ENCODE data around the gene CLEC5A.
"Not testable (repeated sequence)": the region's sequence is repeated elsewhere in the genome, so short reads cannot be mapped to it uniquely, and the experiment has no call there.

CLEC5A gene

DNA sequence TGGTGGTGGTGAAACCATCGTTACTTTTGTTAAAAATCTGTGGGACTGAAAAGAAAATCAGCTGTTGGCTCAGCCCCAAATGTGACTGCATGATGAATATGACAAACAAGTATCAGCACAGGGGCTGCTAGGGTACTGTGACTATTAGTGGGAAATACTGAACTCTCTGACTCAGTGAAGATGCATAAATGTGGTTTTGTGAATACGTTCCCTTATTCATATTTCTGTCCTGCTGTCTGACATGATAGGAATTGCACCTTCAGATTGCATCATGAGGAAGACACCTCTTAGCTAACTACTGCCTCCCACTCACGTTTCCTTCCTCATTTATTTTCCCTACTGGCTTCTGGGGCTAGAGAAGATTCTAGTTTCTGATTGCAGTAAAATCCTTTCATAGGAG lies 1.4 kb downstream of the CLEC5A start:
- DNase-seq, result no peak

DNA sequence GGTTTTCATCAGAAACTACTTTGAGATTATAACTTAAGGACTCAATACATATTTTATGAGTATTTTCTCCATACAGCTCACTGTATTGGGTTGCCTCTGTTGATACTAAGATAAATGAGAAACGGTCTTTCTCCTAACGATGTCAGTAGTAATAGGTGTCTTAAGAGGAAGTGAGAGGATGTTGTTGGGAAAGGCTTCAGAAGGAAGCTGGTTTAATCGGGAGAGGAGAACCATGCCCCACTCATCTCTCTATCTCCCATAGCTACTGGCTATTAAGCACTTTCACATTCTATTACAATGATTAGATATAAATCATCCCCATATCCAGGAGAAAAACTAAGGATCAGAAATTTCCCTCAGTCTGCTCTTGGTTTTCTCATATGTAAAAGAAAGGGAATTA lies 2.0 kb downstream of the CLEC5A start:
- no peak for DNase-seq

DNA sequence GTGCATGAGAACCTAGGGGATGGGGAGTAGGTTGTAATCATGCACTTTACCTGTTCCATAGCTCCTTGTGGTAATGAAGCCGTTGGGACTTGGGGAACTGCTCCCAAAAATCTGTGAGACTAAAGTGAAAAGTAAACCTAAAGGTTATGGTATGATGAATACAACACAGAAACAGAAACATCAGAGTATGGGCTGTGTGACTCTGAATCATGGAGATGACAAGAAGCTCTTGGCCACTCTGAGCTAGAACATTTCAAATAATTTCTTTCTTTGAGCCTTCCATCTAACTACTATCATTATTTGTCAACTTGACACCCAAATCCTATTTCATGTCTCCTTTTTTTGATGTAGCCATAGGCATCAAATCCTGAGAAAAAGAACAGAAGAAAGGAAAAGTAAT lies 2.9 kb downstream of the CLEC5A start:
- no peak for DNase-seq

DNA sequence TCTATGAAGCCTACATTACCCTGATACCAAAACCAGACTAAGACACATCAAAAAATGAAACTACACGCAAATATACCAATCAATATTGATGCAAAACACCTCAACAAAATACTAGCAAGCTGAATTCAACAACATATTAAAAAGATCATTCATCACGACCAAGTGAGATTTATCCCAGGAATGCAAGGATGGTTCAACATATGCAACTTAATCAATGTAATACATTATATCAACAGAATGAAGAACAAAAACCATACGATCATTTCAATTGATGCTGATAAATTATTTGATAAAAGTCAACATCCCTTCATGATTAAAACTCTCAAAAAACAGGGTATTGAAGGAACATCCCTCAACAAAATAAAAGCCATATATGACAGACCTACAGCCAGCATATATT lies 5.7 kb downstream of the CLEC5A start:
- DNase-seq, result no peak

DNA sequence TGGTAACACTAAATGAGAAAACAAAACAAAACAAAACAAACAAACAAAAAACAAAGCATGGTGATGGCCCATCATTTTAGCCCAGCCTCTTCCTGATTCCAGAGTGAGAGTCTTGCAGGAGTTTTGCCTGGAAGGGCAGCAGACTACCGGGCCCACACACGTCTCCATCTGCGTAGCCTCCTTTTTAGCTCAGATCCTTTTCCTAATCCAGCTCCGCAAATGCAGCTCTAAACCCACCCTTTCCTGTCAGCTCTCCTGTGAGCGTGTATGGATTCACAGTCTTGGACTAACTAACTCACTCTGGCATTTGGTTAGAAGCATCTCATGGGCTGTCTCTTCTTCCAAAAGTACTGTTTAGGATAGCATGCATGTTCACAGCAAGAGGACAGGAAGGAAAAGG lies 16.6 kb downstream of the CLEC5A start:
- no peak for DNase-seq

DNA sequence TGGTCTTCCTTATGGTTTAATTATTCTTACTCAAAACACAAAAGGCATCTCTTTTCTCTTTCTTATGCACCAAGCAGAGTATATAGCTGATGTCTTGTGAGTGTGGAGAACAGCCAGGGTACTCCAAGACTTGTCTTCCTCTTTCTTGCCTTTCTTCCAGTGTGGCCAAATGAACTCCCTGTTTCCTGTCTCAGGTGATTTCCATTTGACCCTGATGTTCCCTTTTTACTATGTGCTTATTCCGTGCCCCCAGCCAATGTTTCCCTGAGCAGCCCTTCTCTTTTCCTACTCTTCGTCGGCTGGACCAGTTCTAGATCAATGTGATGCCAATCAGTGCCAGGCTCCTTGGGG lies 18.0 kb downstream of the CLEC5A start:
- DNase-seq, result no peak

DNA sequence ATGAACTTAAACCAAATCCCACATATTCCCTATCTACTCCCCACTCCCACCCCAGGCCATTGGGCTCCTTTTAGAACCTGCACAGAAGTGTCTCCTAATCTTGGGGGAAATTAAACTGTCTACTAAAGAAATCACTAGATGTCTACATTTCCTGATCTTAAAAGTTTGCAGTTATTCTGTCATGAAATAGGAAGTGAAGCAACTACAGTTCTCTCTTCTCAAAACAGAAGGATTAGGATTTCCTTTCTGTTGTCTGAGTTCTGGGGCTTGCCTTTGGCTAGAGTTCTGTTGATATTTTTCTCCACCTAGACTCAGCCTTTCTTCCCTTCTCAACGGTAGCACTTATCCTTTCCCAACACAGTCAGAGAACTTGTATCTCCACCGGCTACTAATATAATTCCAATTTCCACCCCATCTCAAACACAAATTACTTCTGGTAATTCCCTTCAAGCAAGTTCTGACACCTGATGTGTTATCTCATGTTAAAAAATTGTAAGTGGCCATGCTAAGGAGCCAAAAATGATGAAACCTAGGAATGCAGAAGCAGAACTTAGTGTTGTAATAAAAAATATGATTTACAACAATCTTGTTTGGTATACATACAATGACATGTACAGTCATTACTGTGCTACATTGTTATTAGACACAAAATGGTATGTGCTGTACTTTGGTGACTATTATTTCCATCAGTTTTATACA lies 18.5 kb downstream of the CLEC5A start:
- no peak for DNase-seq

DNA sequence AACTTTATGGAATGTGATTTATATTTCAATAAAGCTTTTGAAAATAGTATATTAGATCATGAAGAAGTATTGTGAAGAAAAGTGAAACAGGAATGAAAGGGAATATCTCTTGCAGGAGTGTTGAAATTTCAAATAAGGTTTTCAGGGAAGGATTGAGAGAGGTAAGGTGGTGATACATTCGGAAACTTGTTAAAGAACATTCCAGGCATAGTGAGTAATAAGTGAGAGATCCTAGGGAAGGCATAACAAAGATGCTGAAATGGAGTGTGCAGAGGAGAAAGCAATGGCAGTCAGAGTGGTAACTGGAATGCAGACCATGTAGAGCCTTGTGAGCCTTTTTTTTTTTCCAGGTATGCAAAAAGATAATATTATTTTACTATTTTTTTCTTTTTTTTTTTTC lies 26.5 kb downstream of the CLEC5A start:
- DNase-seq, result no peak

DNA sequence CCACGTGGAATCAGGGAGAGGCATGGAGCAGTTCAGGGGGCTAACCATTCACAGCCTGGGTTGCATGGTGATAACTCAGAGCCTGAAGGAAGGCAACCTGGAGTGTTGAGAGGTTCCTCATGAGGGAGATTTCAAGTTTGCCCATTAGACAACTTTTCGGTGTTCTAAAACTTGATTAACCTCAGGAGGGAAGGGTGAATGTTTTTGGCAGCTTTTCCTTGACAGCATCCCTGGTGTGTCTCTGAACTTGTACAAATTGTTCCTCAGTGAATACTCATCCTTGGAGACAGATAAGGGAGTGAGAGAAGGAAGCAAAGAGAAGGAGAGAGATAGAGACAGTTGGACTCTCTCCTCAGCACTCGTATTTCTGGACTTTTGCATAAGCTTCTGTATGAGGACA lies 30.7 kb downstream of the CLEC5A start, which contains the start of gene OR9A4:
OR9A4 (plus strand) TSS at position 301 of the 400 bp plus-strand sequence. CDS start 2,477 bp downstream, outside the sequence.
- DNase-seq, result no peak

DNA sequence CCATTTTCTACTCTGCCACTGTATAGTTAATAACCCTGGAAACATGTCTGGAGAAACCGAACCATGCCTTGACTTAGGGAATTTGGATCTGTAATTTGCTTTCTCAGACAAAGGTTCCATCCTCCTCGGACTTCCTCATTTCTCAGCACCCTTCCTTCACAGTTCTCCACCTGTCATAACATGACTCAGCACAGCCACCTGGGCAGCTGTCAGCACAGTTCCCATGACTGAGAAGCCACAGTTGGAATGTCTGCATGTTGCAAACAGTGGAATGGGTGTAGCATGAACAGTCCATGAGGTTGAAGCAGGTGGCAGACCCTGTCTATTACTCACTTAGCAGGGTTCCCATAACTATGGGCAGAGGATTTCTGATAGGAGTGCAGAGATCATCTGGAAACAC lies 31.2 kb downstream of the CLEC5A start:
- no peak for DNase-seq

DNA sequence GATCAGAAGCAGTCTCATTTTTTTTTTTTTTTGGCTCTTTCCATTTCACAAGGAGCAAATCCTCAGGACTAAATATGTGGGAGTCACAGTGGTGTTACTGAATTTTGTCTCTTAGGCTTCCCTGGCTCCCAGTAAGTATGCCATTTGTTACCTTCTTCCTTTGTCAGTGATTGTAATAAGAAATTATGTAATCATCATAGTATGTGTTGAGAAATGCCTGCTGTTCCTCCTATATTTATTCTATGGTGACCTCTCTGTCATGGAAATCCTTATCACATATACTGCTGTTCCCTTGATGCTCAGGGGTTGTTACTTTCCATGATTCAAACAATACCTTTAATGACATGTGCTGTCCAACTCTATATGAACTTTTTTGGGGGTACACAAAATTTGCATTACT lies 35.4 kb downstream of the CLEC5A start:
- no peak for DNase-seq

DNA sequence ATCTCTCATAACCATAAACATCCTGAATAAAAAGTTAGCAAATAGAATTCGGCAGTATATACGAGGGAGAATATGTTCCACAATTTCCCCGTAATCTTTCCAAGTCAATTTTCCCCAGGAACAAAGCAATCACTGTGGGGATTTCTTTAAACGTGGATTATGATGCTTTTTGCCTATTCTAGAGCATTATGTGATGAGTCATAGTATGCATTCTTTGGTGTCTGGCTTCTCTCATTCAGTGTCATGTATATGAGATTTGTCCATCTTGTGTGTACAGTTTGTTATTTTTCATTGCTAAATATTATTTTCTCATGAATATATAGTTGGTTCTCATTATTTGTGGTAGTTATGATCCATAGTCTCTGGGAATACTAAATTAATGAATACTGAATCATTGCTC lies 40.5 kb downstream of the CLEC5A start:
- DNase-seq, result no peak

DNA sequence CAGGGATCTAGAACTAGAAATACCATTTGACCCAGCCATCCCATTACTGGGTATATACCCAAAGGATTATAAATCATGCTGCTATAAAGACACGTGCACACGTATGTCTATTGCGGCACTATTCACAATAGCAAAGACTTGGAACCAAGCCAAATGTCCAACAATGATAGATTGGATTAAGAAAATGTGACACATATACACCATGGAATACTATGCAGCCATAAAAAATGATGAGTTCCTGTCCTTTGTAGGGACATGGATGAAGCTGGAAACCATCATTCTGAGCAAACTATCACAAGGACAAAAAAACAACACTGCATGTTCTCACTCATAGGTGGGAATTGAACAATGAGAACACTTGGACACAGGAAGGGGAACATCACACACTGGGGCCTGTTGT lies 47.4 kb downstream of the CLEC5A start:
- not testable (repeated sequence) for DNase-seq

DNA sequence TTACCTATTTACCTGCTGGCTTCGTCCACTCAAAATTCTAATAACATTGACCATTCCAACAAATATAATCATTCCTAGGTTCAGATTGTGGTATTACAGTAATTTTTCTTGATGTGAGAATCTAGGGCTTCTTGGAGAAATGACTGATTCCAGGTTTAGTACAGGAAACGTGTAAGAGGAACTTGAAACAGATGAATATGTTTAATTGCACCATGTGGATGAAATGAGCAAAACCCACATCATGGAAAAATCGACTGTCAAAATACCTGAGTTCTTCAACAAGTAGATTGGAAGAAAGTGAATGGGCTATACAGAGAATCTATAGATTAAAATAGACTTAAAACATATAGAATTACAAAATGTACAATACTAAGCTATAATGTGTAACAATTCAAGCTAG lies 55.4 kb downstream of the CLEC5A start:
- no peak for DNase-seq

DNA sequence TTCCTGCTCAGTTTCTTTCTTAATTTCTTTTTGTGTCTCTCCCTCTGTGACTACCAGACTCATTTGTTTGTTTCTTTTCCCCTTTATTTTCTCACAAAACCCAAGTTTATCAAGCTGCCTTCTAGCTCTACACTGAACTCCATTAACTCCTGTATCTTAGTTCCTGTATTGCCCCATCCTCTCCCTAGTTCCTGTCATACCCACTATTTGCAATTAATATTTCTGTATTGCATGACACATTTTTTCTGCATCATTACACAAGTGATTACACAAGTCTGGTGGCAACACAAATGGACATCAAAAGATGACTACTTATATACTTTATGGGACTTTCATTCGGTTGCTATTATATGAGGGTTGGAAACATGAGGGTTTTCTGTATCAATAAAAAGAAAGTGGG lies 57.5 kb downstream of the CLEC5A start:
- no peak for DNase-seq

DNA sequence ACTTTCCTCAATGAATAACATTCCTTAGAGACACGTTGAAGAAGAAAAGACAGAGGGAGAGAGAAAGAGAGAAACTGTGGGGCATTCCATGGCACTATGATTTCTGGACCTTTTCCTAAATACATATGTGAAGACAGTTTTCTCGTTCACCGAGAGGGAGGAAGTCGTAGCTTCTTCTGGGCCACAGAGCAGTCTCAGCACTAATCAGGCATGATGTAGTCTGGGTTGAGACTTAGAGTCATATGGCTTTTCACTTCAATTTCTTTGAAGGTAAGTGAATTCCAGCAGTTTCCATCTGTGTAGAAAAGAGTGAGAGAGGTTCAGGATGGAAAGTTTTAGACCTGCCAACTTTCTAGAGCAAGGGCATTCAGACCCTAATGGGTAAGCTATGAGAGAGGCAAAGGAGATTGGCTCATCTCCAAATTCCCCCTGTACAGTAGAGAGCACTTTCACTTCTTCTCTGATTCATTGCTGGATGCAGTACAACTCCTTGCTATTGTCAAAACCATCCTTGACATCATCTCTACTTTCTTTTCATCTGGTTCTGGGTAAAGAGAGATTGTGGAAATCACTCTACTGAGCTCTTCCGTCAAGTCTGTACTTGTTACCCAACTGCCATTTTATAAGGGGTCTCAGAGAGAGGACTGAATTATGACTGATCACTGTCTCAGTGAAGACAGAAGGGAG lies 62.1 kb downstream of the CLEC5A start:
- no peak for DNase-seq

DNA sequence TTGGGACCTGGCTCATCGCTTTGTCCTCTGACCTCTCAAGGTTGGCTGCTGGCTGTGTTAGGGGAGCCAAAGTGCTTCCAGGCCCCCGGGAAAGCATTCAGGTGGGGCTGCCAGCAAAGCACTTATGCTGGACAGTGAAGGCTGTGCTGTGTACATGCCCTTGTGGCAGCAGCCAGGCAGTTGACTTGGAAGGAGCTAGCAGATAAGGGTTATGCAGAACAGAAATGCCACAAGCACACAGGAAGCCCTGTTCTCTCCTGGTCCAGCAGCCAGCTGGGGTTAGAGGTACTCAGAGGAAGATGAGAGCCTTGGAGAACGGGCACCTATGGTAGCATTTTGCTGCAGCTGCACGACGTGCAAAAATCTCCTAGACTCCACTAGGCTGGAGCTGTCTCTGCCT lies 65.8 kb downstream of the CLEC5A start:
- DNase-seq, result no peak

DNA sequence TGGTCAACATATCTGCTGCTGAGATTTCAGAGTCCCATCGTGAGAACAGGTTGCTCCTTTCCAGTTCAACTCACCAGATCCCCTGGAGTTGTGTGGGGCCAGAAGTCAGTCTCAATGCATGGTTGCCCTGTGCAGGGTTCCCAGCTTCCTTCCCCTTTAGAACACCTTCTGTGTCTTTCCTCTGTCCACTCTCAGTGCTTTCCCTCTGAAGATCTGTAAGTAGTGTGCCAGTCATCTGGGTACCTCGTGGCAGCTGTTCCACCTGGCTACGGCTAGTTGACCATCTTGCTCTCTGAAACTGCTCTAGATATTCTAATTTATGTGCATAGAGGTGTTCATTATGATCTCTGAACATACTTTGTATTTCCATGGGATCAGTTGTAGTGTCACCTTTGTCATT lies 69.4 kb downstream of the CLEC5A start:
- no peak for DNase-seq

Measured in NCI-H187 treated with DMSO at 0.1 percent for 48 hours (cell line).